ENCODE data around the gene C16orf86.

DNA sequence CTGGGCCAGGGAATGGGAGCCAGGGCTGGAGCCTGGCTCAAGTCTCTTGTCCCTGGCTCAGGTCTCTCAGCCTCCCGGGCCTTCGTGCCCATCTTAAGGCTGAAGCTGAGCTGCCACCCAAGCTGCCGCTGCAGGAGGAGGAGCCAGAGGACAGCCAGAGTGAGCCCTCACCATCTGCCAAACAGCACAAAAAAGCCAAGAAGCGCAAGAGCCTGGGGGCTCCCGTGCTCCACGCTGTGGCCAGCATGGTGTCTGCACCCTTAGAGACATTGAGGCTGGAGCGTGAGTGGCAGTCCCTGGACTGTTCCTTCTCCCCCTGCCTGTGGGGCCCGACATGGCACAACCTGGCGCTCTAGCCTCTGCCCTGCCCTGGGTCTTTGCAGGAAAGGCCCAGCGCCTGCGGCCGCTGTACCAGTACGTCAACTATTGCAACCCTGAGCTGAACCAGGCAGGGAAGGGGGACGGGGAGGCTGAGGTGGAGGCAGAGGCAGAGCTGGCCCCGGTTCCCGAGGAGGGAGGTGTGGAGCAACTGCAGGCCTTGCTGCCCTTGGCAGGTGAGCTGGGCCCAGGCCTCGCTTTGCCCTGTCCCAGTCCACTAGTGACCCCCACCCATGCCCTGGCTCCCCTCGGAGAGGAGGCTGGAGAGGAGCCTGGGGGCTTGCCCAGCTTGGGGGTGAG is 1.3 kb downstream of the C16orf86 start:
- no peak for TF ChIP-seq POLR2A (IDR thresholded peaks at IDR 0.05; ENCODE audit: borderline replicate concordance, extremely low read depth, insufficient read depth, insufficient read length)
- no peak for TF ChIP-seq EGR1 (IDR thresholded peaks at IDR 0.05; ENCODE audit: low read depth)
- peak; percentile 39 for TF ChIP-seq YY1 (IDR thresholded peaks at IDR 0.05; ENCODE audit: extremely low read depth, insufficient replicate concordance, low read depth, low read length)
- TF ChIP-seq, protein P1, sequence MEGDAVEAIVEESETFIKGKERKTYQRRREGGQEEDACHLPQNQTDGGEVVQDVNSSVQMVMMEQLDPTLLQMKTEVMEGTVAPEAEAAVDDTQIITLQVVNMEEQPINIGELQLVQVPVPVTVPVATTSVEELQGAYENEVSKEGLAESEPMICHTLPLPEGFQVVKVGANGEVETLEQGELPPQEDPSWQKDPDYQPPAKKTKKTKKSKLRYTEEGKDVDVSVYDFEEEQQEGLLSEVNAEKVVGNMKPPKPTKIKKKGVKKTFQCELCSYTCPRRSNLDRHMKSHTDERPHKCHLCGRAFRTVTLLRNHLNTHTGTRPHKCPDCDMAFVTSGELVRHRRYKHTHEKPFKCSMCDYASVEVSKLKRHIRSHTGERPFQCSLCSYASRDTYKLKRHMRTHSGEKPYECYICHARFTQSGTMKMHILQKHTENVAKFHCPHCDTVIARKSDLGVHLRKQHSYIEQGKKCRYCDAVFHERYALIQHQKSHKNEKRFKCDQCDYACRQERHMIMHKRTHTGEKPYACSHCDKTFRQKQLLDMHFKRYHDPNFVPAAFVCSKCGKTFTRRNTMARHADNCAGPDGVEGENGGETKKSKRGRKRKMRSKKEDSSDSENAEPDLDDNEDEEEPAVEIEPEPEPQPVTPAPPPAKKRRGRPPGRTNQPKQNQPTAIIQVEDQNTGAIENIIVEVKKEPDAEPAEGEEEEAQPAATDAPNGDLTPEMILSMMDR (IDR thresholded peaks at IDR 0.05 in 2 of 3, conservative IDR thresholded peaks at IDR 0.05 in 1 of 3; ENCODE audit: borderline replicate concordance in 1 of 3, insufficient read depth in 1 of 3, low read depth in 2 of 3, low read length in 2 of 3), result peak in 2 of 3 experiments; percentile 75 to 88; a peak in 4 of 6 replicates
- no peak for TF ChIP-seq ZFX (IDR thresholded peaks at IDR 0.05)
- no peak for TF ChIP-seq EZH2phosphoT487 (IDR thresholded peaks at IDR 0.05; ENCODE audit: borderline replicate concordance)
- TF ChIP-seq POLR2AphosphoS5 (IDR thresholded peaks at IDR 0.05; ENCODE audit: low read depth, low read length), result peak; percentile 26; the same call in 1 of the 2 replicates
- no peak for TF ChIP-seq RAD21 (IDR thresholded peaks at IDR 0.05; ENCODE audit: low read depth)
- TF ChIP-seq ZNF274 (IDR thresholded peaks at IDR 0.05; ENCODE audit: low read depth, low read length), result no peak
- no peak for TF ChIP-seq EZH2 (IDR thresholded peaks at IDR 0.05)
- TF ChIP-seq, protein P2, sequence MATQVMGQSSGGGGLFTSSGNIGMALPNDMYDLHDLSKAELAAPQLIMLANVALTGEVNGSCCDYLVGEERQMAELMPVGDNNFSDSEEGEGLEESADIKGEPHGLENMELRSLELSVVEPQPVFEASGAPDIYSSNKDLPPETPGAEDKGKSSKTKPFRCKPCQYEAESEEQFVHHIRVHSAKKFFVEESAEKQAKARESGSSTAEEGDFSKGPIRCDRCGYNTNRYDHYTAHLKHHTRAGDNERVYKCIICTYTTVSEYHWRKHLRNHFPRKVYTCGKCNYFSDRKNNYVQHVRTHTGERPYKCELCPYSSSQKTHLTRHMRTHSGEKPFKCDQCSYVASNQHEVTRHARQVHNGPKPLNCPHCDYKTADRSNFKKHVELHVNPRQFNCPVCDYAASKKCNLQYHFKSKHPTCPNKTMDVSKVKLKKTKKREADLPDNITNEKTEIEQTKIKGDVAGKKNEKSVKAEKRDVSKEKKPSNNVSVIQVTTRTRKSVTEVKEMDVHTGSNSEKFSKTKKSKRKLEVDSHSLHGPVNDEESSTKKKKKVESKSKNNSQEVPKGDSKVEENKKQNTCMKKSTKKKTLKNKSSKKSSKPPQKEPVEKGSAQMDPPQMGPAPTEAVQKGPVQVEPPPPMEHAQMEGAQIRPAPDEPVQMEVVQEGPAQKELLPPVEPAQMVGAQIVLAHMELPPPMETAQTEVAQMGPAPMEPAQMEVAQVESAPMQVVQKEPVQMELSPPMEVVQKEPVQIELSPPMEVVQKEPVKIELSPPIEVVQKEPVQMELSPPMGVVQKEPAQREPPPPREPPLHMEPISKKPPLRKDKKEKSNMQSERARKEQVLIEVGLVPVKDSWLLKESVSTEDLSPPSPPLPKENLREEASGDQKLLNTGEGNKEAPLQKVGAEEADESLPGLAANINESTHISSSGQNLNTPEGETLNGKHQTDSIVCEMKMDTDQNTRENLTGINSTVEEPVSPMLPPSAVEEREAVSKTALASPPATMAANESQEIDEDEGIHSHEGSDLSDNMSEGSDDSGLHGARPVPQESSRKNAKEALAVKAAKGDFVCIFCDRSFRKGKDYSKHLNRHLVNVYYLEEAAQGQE (IDR thresholded peaks at IDR 0.05; ENCODE audit: low read depth), result no peak
- no peak for TF ChIP-seq TCF7L2 (IDR thresholded peaks at IDR 0.05; ENCODE audit: borderline replicate concordance, extremely low read depth, insufficient read depth, insufficient read length)

All from HCT116 (cell line).